Omental fat pad (tissue), 4 donors: ENCODE measurements around the gene SLC36A4. TPM values are rescaled to one million over a fixed set of nuclear protein-coding genes. Genes with fewer than 3 reads are reported as not detected.

Experiments used
- ATAC-seq: fragments of 150-250 bp; one replicate; pipeline ENCODE4 v1.9.1; 2016; ENCODE audit warnings: mild to moderate bottlenecking, moderate library complexity; ENCODE audit not compliant: low FRiP score
- DNase-seq: peaks from one replicate; pipeline ENCODE4 v3.0.0-alpha.2; 2019; ENCODE audit warnings: low spot score
- CTCF ChIP-seq, 3 donors: fragments of 450-650 bp; IDR thresholded peaks; one replicate each; pipeline ENCODE4 v1.5.1; 2016 to 2017; ENCODE audit warnings: antibody characterized with exemption in 3 of 3, mild to moderate bottlenecking in 3 of 3, moderate library complexity in 2 of 3
- total RNA-seq, 4 donors: library from RNA; depleted of rRNA; stranded (reverse); fragments of >200 nt; gene quantifications; one replicate each; pipeline ENCODE4 v1.1.0, GENCODE V29; 2016

Gene SLC36A4
- total RNA-seq, 4 donors from 2014 or later = 19.0 to 35.7 (median 23.0) TPM

GRCh38 chr11:93155738-93156137, 42.1 kb downstream of the SLC36A4 start:
- TF ChIP-seq CTCF (IDR thresholded peaks at IDR 0.05) = no peak
- no peak for DNase-seq
- no peak for ATAC-seq

- DNase-seq (no peak), ATAC-seq (no peak)
- TF ChIP-seq CTCF (IDR thresholded peaks at IDR 0.05) = no peak
Observed at GRCh38 chr11:93145390-93145915, 52.3 kb downstream of the SLC36A4 start.

- TF ChIP-seq CTCF (IDR thresholded peaks at IDR 0.05) = no peak
- no peak for DNase-seq
- ATAC-seq = no peak
Observed at GRCh38 chr11:93143800-93144199, 54.0 kb downstream of the SLC36A4 start.

- TF ChIP-seq CTCF (IDR thresholded peaks at IDR 0.05) = no peak
- no peak for DNase-seq
- ATAC-seq = no peak
Observed at GRCh38 chr11:93143186-93143585, 54.6 kb downstream of the SLC36A4 start.

- TF ChIP-seq CTCF (IDR thresholded peaks at IDR 0.05) = no peak
- DNase-seq = no peak
- no peak for ATAC-seq
Observed at GRCh38 chr11:93133488-93134109, 64.2 kb downstream of the SLC36A4 start.

- ATAC-seq = no peak
- DNase-seq = no peak
- no peak for TF ChIP-seq CTCF (IDR thresholded peaks at IDR 0.05)
Observed at GRCh38 chr11:93132836-93133235, 65.0 kb downstream of the SLC36A4 start.

GRCh38 chr11:93131709-93132108, 66.1 kb downstream of the SLC36A4 start:
- no peak for ATAC-seq
- no peak for DNase-seq

More at GRCh38 chr11:93131709-93132108, 66.1 kb downstream of the SLC36A4 start:
- no peak for TF ChIP-seq CTCF (IDR thresholded peaks at IDR 0.05)
